ENCODE measurements around the gene DLGAP1. TPM values are rescaled to one million over a fixed set of nuclear protein-coding genes. Genes with fewer than 3 reads are reported as not detected.

DLGAP1 gene
- total RNA-seq, 1 donor from 2014 or later: 0.05 TPM

DNA sequence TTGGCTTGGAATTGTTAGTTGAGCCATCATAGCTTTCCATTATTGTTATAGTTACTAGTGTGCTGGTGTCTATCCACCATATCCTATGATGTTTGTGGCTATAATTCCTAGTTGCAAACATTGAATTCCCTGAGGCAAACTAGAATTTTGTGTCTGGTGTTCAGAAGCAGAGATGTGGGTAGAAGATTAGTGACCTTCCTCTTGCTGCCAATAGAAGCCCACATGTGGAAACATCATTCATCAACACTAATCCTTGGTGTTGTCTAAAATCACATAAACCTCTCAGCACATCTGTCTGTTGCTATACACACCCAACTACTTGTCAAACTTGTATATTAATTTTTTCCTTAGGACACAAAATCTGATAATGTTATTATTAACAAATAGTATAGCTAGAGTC, 631.0 kb downstream of the DLGAP1 start:
- no peak for DNase-seq
- Histone ChIP-seq H3K9me3 (replicated peaks) (no peaks in the 10 kb centered on the region), H3K27me3 (ENCODE audit: low read depth) (peaks cover 16% of the 10 kb centered on the region), H3K27ac (replicated peaks) (no peak overlapping the region), H3K4me3 (no peak overlapping the region), H3K4me1 (no peaks in the 10 kb centered on the region), H3K36me3 (no peaks in the 10 kb centered on the region)
- intact Hi-C loops (cut with micrococcal nuclease): no loop called here
- TF ChIP-seq, protein P1, sequence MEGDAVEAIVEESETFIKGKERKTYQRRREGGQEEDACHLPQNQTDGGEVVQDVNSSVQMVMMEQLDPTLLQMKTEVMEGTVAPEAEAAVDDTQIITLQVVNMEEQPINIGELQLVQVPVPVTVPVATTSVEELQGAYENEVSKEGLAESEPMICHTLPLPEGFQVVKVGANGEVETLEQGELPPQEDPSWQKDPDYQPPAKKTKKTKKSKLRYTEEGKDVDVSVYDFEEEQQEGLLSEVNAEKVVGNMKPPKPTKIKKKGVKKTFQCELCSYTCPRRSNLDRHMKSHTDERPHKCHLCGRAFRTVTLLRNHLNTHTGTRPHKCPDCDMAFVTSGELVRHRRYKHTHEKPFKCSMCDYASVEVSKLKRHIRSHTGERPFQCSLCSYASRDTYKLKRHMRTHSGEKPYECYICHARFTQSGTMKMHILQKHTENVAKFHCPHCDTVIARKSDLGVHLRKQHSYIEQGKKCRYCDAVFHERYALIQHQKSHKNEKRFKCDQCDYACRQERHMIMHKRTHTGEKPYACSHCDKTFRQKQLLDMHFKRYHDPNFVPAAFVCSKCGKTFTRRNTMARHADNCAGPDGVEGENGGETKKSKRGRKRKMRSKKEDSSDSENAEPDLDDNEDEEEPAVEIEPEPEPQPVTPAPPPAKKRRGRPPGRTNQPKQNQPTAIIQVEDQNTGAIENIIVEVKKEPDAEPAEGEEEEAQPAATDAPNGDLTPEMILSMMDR (IDR thresholded peaks at IDR 0.05; ENCODE audit: borderline replicate concordance): no peak

DNA sequence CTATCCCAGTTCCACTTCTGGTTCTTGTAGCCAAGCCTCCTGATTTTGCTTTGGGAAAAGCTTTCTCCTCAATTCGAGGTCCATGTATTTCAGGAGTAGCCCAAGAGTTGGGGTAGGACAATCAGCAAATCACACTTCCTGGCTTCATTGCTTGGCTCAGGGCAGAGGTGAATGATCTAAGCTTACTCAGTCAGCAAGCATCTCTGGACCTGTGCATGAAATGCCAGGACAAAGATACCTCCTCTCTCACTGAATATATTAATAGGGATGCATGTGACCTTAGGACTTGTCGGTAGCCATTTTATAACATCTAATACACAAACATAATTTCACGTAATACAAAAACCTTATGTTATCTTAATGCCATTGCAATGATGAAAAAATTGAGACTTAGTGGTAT, 632.0 kb downstream of the DLGAP1 start:
- DNase-seq: no peak
- H3K4me1 ChIP-seq: no peaks in the 10 kb centered on the region
- H3K9me3 ChIP-seq (replicated peaks): no peaks in the 10 kb centered on the region
- peaks cover 16% of the 10 kb centered on the region for H3K27me3 ChIP-seq (ENCODE audit: low read depth)
- intact Hi-C loops (cut with micrococcal nuclease): no loop called here
- H3K27ac ChIP-seq (replicated peaks): no peak overlapping the region
- TF ChIP-seq, protein P1 (IDR thresholded peaks at IDR 0.05; ENCODE audit: borderline replicate concordance): no peak
- H3K36me3 ChIP-seq: no peaks in the 10 kb centered on the region
- H3K4me3 ChIP-seq: no peak overlapping the region

- Histone ChIP-seq H3K4me1 (no peaks in the 10 kb centered on the region), H3K9me3 (replicated peaks) (no peaks in the 10 kb centered on the region), H3K4me3 (no peak overlapping the region), H3K27ac (replicated peaks) (no peak overlapping the region), H3K27me3 (ENCODE audit: low read depth) (peaks cover 14% of the 10 kb centered on the region), H3K36me3 (no peaks in the 10 kb centered on the region)
- no peak for DNase-seq
- TF ChIP-seq, protein P1 (IDR thresholded peaks at IDR 0.05; ENCODE audit: borderline replicate concordance): no peak
- intact Hi-C loops (cut with micrococcal nuclease): no loop called here
Observed at GRCh38 chr18:3821524-3821923, 633.6 kb downstream of the DLGAP1 start.

DNA sequence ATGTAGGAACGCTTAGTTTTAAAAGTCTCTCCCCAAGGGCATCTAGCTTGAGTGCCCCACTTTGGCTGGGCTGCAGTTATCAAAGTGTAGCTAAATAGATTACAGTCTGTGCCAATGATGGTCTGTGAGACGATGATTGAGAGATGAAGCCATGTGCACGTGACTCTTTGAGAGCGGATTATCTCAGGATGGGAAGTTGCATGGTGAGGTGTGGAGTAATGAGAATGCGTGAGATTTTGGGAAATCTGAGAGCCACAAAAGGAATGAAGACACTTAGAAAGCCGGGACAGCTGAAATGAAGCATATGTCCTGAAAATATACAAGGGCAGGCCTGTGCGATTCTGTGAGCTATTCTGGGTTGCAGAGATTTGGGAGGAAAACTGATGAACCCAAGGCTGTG, 635.1 kb downstream of the DLGAP1 start:
- H3K27ac ChIP-seq (replicated peaks): no peak overlapping the region
- TF ChIP-seq, protein P1 (IDR thresholded peaks at IDR 0.05; ENCODE audit: borderline replicate concordance): no peak
- peaks cover under 1% of the 10 kb centered on the region for H3K27me3 ChIP-seq (ENCODE audit: low read depth)
- H3K36me3 ChIP-seq: no peaks in the 10 kb centered on the region
- H3K4me3 ChIP-seq: no peak overlapping the region
- no peaks in the 10 kb centered on the region for H3K9me3 ChIP-seq (replicated peaks)
- no peaks in the 10 kb centered on the region for H3K4me1 ChIP-seq
- intact Hi-C loops (cut with micrococcal nuclease): no loop called here
- no peak for DNase-seq

DNA sequence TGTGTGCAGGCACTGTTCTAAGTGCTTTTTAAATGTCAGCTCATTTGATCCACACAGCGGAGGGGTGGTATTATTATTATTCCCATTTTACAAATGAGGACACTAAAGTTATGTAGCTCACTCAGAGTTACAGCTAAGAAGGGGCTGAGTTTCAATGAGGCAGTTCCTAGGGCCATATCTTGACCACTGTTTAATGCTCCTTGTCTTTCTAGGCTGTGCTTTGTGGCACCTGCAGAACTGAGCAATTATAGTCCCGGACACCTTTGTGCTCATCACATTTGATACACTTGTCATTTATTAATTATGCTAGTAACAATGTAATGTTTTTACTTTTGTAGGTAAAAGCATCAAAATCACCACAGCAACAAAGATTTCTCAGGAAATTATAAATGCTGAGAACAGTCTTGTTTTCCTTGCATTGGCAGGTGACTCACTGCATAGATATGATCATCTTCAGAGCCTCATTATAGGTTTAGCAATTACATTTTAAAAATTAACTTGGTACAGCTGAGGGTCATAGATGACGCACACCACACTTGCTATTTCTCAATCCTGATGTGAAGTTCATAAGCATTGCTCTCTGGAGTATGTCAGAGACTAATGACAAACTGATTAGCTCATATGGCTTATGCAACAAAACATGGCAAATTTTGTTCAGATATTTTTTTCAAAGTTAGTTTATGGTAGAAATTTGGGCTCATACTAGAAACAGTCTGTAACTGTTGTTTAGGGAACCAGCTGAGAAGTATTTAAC, 638.3 kb downstream of the DLGAP1 start:
- TF ChIP-seq, protein P1 (IDR thresholded peaks at IDR 0.05; ENCODE audit: borderline replicate concordance): no peak
- Histone ChIP-seq H3K27ac (replicated peaks) (no peak overlapping the region), H3K4me3 (no peak overlapping the region), H3K27me3 (ENCODE audit: low read depth) (no peaks in the 10 kb centered on the region), H3K4me1 (no peaks in the 10 kb centered on the region), H3K36me3 (no peaks in the 10 kb centered on the region), H3K9me3 (replicated peaks) (no peaks in the 10 kb centered on the region)
- intact Hi-C loops (cut with micrococcal nuclease): no loop called here
- no peak for DNase-seq
